Activated T-helper 2 cell treated with anti-CD3 and anti-CD28 coated beads, Interferon-gamma antibody, Interleukin-2, Interleukin-4, amounts not matched to agents 10 μg/mL and 5 μg/mL and 100 μg/mL, durations not matched to agents 14 hours and 24 hours and 36 hours (primary cell): ENCODE measurements around the gene TMEM132D. TPM values are rescaled to one million over a fixed set of nuclear protein-coding genes. Genes with fewer than 3 reads are reported as not detected.

Source experiments
- DNase-seq: peaks from one replicate; pipeline ENCODE4 v3.0.0; 2021; ENCODE audit warnings: low spot score
- H3K27ac Mint-ChIP-seq: one replicate; pipeline ENCODE4 v1.8.0; 2021; ENCODE audit warnings: mixed read lengths
- H3K27me3 Mint-ChIP-seq: one replicate; pipeline ENCODE4 v1.8.0; 2021; ENCODE audit warnings: low read depth, mixed read lengths
- H3K36me3 Mint-ChIP-seq: one replicate; pipeline ENCODE4 v1.8.0; 2021; ENCODE audit warnings: low read depth, mixed read lengths
- H3K4me1 Mint-ChIP-seq: one replicate; pipeline ENCODE4 v1.8.0; 2021; ENCODE audit warnings: low read depth, mixed read lengths
- H3K4me3 Mint-ChIP-seq: one replicate; pipeline ENCODE4 v1.8.0; 2021; ENCODE audit warnings: low read depth, mild to moderate bottlenecking, moderate library complexity, mixed read lengths
- H3K9me3 Mint-ChIP-seq: one replicate; pipeline ENCODE4 v1.8.0; 2021; ENCODE audit warnings: mixed read lengths
- intact Hi-C: fragments of 100-400 bp; cut with micrococcal nuclease; formaldehyde crosslinking; loops from one replicate; pipeline ENCODE4 v1.15.1; 2023
- total RNA-seq: library from RNA; stranded (reverse); gene quantifications from 2 replicates; pipeline ENCODE4 v1.2.3, GENCODE V29; 2022

TMEM132D gene
- total RNA-seq, 1 donor from 2014 or later, result not detected

GRCh38 chr12:129036135-129036534 is 867.7 kb downstream of the TMEM132D start:
- no peak for DNase-seq
- Mint-ChIP-seq H3K9me3 (peaks cover 10% of the 10 kb centered on the region), H3K36me3 (no peaks in the 10 kb centered on the region), H3K27me3 (no peaks in the 10 kb centered on the region), H3K4me1 (no peaks in the 10 kb centered on the region), H3K27ac (no peak overlapping the region), H3K4me3 (no peak overlapping the region)
- intact Hi-C loops, result no loop called here

GRCh38 chr12:129034558-129035289 is 869.1 kb downstream of the TMEM132D start:
- DNase-seq, result no peak
- Mint-ChIP-seq H3K4me1 (no peaks in the 10 kb centered on the region), H3K9me3 (peaks cover 10% of the 10 kb centered on the region), H3K27ac (no peak overlapping the region), H3K4me3 (no peak overlapping the region), H3K27me3 (no peaks in the 10 kb centered on the region), H3K36me3 (no peaks in the 10 kb centered on the region)
- intact Hi-C loops, result no loop called here

- Mint-ChIP-seq H3K4me3 (no peak overlapping the region), H3K4me1 (no peaks in the 10 kb centered on the region), H3K36me3 (no peaks in the 10 kb centered on the region), H3K27ac (no peak overlapping the region), H3K9me3 (peaks cover 4% of the 10 kb centered on the region), H3K27me3 (no peaks in the 10 kb centered on the region)
- DNase-seq, result no peak
- intact Hi-C loops, result no loop called here
Observed at GRCh38 chr12:129028844-129029243, 875.0 kb downstream of the TMEM132D start.

GRCh38 chr12:129025055-129025454 is 878.8 kb downstream of the TMEM132D start:
- no peak for DNase-seq
- intact Hi-C loops, result no loop called here
- no peak overlapping the region for H3K4me3 Mint-ChIP-seq
- H3K27ac Mint-ChIP-seq, result no peak overlapping the region
- H3K4me1 Mint-ChIP-seq, result no peaks in the 10 kb centered on the region
- H3K36me3 Mint-ChIP-seq, result no peaks in the 10 kb centered on the region
- no peaks in the 10 kb centered on the region for H3K27me3 Mint-ChIP-seq
- H3K9me3 Mint-ChIP-seq, result peaks cover 3% of the 10 kb centered on the region
